Measurements from ENCODE around the gene GMPR2.

- no peak for TF ChIP-seq E2F1 (CRISPR knock-in tag; IDR thresholded peaks at IDR 0.05)
- TF ChIP-seq CTCF (CRISPR knock-in tag; IDR thresholded peaks at IDR 0.05): no peak
- no peak for TF ChIP-seq POLR2A (IDR thresholded peaks at IDR 0.05; ENCODE audit: insufficient read depth in 1 of 2, low read depth in 2 of 2, low read length in 2 of 2)
- TF ChIP-seq MZF1 (CRISPR knock-in tag; IDR thresholded peaks at IDR 0.05; ENCODE audit: borderline replicate concordance): no peak
- TF ChIP-seq REST (IDR thresholded peaks at IDR 0.05; ENCODE audit: borderline replicate concordance in 1 of 2, low read depth in 1 of 2, low read length in 2 of 2): no peak
- TF ChIP-seq EZH2 (conservative IDR thresholded peaks at IDR 0.05; ENCODE audit: low read depth, low read length): no peak
- no peak for TF ChIP-seq NFIB (CRISPR knock-in tag; IDR thresholded peaks at IDR 0.05; ENCODE audit: borderline replicate concordance)
- TF ChIP-seq POLR2AphosphoS5 (IDR thresholded peaks at IDR 0.05; ENCODE audit: low read depth, low read length): no peak
Measured at GRCh38 chr14:24277606-24278321, 45.0 kb downstream of the GMPR2 start.
